ENCODE results near the gene UCN3.

DNA sequence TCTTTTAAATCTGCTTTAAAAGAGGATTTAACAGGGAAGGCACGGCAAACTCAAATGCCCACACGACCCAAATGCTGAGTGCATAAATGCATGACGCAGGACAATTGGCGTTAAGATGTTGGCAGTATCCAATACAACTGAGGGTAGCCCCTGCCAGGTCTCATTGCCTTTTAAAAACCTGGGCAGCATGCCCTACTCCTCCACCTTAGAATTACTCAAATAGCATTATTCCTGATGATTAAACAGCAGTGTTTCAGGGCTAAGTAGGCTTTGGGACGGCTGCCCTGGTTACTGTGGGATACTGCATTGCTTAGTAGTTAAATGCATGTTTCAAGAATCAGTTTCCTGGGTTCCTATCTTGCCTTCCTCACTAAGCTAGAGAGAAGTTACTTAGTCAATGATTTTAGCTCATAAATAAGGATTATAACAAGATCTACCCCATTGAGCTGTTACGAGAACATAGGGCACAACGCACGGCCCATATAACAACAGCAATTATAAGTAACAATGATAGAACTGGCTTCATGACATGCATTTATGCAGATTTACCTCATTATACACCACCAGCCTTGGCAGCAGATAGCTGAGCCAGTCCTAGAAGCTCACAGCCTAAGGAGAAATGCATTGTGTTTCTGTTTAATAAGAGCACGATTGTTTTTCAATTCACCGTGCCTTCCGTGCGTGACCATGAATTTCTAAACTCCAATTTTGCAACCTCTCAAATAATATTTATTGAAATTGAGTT, 32.0 kb downstream of the UCN3 start:
- no peak for TF ChIP-seq FOXM1 (IDR thresholded peaks at IDR 0.05; ENCODE audit: low read depth)
- TF ChIP-seq, protein P1, sequence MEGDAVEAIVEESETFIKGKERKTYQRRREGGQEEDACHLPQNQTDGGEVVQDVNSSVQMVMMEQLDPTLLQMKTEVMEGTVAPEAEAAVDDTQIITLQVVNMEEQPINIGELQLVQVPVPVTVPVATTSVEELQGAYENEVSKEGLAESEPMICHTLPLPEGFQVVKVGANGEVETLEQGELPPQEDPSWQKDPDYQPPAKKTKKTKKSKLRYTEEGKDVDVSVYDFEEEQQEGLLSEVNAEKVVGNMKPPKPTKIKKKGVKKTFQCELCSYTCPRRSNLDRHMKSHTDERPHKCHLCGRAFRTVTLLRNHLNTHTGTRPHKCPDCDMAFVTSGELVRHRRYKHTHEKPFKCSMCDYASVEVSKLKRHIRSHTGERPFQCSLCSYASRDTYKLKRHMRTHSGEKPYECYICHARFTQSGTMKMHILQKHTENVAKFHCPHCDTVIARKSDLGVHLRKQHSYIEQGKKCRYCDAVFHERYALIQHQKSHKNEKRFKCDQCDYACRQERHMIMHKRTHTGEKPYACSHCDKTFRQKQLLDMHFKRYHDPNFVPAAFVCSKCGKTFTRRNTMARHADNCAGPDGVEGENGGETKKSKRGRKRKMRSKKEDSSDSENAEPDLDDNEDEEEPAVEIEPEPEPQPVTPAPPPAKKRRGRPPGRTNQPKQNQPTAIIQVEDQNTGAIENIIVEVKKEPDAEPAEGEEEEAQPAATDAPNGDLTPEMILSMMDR (IDR thresholded peaks at IDR 0.05) = no peak
- TF ChIP-seq, protein P2, sequence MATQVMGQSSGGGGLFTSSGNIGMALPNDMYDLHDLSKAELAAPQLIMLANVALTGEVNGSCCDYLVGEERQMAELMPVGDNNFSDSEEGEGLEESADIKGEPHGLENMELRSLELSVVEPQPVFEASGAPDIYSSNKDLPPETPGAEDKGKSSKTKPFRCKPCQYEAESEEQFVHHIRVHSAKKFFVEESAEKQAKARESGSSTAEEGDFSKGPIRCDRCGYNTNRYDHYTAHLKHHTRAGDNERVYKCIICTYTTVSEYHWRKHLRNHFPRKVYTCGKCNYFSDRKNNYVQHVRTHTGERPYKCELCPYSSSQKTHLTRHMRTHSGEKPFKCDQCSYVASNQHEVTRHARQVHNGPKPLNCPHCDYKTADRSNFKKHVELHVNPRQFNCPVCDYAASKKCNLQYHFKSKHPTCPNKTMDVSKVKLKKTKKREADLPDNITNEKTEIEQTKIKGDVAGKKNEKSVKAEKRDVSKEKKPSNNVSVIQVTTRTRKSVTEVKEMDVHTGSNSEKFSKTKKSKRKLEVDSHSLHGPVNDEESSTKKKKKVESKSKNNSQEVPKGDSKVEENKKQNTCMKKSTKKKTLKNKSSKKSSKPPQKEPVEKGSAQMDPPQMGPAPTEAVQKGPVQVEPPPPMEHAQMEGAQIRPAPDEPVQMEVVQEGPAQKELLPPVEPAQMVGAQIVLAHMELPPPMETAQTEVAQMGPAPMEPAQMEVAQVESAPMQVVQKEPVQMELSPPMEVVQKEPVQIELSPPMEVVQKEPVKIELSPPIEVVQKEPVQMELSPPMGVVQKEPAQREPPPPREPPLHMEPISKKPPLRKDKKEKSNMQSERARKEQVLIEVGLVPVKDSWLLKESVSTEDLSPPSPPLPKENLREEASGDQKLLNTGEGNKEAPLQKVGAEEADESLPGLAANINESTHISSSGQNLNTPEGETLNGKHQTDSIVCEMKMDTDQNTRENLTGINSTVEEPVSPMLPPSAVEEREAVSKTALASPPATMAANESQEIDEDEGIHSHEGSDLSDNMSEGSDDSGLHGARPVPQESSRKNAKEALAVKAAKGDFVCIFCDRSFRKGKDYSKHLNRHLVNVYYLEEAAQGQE (IDR thresholded peaks at IDR 0.05; ENCODE audit: low read depth, low read length) = no peak
- TF ChIP-seq RAD21 (IDR thresholded peaks at IDR 0.05; ENCODE audit: low read length) = no peak
- no peak for TF ChIP-seq GABPA (IDR thresholded peaks at IDR 0.05; ENCODE audit: low read depth)
- TF ChIP-seq, protein P3, sequence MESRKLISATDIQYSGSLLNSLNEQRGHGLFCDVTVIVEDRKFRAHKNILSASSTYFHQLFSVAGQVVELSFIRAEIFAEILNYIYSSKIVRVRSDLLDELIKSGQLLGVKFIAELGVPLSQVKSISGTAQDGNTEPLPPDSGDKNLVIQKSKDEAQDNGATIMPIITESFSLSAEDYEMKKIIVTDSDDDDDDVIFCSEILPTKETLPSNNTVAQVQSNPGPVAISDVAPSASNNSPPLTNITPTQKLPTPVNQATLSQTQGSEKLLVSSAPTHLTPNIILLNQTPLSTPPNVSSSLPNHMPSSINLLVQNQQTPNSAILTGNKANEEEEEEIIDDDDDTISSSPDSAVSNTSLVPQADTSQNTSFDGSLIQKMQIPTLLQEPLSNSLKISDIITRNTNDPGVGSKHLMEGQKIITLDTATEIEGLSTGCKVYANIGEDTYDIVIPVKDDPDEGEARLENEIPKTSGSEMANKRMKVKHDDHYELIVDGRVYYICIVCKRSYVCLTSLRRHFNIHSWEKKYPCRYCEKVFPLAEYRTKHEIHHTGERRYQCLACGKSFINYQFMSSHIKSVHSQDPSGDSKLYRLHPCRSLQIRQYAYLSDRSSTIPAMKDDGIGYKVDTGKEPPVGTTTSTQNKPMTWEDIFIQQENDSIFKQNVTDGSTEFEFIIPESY (IDR thresholded peaks at IDR 0.05; ENCODE audit: borderline replicate concordance, low read depth) = no peak
- TF ChIP-seq POLR2AphosphoS5 (IDR thresholded peaks at IDR 0.05; ENCODE audit: low read depth, low read length) = no peak

Data from SK-N-SH (cell line).